ENCODE results near the gene SUCLA2.

SUCLA2 gene

DNA sequence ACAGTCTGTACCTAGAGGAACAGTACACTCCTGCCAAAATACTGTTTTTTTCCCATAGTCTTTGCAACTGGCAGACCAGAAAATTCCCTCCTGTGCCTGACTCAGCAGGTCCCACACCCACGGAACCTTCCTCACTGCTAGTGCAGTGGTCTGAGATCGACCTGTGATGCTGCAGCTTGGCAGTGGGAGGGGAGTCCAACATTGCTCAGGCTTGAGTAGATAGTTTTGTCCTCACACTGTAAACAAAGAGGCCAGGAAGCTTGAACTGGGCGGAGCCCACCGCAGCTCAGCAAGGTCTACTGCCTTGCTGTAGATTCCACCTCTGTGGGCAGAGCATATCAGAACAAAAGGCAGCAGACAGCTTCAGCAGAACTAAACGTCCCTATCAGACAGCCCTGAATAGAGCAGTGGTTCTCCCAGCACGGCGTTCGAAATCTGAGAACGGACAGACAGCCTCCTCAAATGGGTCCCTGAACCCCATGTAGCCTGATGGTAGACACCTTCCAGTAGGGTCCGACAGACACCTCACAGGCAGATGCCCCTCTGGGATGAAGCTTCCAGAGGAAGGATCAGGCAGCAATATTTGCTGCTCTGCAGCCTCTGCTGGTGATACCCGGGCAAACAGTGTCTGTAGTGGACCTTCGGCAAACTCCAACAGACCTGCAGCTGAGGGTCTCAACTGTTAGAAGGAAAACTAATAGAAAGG, 92.7 kb downstream of the SUCLA2 start:
- Histone ChIP-seq H3K27me3 (ENCODE audit: insufficient read depth, low read length) (no peaks in the 10 kb centered on the region), H3K9me3 (ENCODE audit: low read length) (no peaks in the 10 kb centered on the region), H3K36me3 (ENCODE audit: insufficient read depth, low read length) (no peaks in the 10 kb centered on the region), H3K4me3 (ENCODE audit: low read length) (no peak overlapping the region), H2AFZ (ENCODE audit: low read depth, low read length) (no peak overlapping the region), H3K4me1 (ENCODE audit: insufficient read depth, low read length) (no peaks in the 10 kb centered on the region)

DNA sequence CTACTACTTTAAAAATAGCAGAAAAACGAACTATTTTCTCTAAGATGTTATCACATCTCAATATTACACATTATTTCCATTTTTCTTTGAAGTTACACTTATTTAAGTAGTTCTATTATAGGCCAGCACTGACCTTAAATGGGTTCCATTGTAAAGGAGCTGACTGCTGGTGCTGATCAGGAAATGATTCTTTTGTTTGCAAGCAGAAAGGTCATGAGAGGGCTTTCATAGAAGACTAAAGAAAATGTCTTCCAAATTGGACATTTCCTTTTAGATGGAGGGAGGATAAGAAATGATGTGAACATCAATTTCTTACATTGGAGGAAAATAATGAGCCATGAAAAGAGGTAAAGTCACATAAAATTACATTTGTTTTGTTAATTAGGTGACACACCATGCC, 96.2 kb downstream of the SUCLA2 start:
- Histone ChIP-seq H3K4me1 (ENCODE audit: insufficient read depth, low read length) (no peaks in the 10 kb centered on the region), H2AFZ (ENCODE audit: low read depth, low read length) (no peak overlapping the region), H3K36me3 (ENCODE audit: insufficient read depth, low read length) (no peaks in the 10 kb centered on the region), H3K9me3 (ENCODE audit: low read length) (no peaks in the 10 kb centered on the region), H3K27me3 (ENCODE audit: insufficient read depth, low read length) (no peaks in the 10 kb centered on the region), H3K4me3 (ENCODE audit: low read length) (no peak overlapping the region)

DNA sequence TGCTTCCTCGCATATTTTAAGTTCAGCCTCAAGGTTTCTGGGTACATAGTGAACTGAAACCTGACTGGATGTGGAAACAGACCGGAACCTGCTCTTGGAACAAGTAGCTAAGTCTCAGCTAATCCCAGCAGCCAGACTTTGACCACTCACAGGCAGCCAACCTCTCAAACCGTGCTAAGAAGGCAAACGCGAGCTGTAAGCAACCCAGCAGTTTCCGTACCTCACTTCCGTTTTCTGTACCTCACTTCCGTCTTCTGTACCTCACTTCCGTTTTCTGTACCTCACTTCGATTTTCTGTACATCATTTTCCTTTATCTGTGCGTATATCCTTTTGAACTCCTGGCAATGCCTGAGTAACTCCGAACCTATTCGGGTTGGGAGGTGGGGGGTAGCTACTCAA, 96.8 kb downstream of the SUCLA2 start:
- Histone ChIP-seq H2AFZ (ENCODE audit: low read depth, low read length) (no peak overlapping the region), H3K36me3 (ENCODE audit: insufficient read depth, low read length) (no peaks in the 10 kb centered on the region), H3K4me3 (ENCODE audit: low read length) (no peak overlapping the region), H3K27me3 (ENCODE audit: insufficient read depth, low read length) (no peaks in the 10 kb centered on the region), H3K9me3 (ENCODE audit: low read length) (no peaks in the 10 kb centered on the region), H3K4me1 (ENCODE audit: insufficient read depth, low read length) (no peaks in the 10 kb centered on the region)

DNA sequence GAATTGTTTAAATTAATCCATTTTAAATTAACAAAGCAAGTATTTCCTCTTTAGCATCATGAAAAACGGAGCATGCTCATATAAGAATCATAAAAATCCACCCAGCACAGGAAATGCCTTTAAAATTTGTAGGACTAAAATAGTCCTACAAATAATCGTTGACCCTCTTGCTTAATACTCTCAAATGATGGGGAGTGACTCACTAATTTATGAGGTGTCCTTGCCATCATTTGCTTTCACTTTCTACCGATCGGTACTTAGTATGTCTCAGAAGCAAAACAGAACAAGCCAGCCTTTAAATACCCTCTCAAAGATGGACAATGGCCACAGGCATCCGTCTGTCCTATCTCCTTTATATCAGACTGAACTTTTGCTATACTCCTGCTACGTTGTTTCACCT, 97.2 kb downstream of the SUCLA2 start:
- Histone ChIP-seq H2AFZ (ENCODE audit: low read depth, low read length) (no peak overlapping the region), H3K36me3 (ENCODE audit: insufficient read depth, low read length) (no peaks in the 10 kb centered on the region), H3K27me3 (ENCODE audit: insufficient read depth, low read length) (no peaks in the 10 kb centered on the region), H3K4me3 (ENCODE audit: low read length) (no peak overlapping the region), H3K9me3 (ENCODE audit: low read length) (no peaks in the 10 kb centered on the region), H3K4me1 (ENCODE audit: insufficient read depth, low read length) (no peaks in the 10 kb centered on the region)

DNA sequence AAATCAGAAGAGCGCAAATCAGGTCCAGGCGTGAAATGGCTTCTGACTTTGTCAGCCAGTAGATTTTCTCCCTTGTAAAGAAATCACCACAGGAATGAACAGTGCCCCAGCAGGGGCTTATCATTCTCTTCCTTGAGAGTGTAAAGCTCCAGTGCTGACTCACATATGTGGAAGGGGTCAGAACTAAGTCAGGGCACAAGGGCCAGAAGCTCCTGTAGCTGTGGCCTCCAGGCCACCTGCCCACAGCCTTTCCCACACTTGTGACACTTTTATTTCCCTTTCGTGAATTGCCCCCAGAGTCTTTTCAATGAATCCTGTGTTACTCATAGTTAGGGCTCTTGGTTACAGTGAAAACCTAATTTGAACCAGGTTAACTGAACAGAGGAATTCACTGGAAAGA, 99.6 kb downstream of the SUCLA2 start:
- Histone ChIP-seq H3K27me3 (ENCODE audit: insufficient read depth, low read length) (no peaks in the 10 kb centered on the region), H3K36me3 (ENCODE audit: insufficient read depth, low read length) (no peaks in the 10 kb centered on the region), H3K4me1 (ENCODE audit: insufficient read depth, low read length) (no peaks in the 10 kb centered on the region), H2AFZ (ENCODE audit: low read depth, low read length) (no peak overlapping the region), H3K4me3 (ENCODE audit: low read length) (no peak overlapping the region), H3K9me3 (ENCODE audit: low read length) (no peaks in the 10 kb centered on the region)

DNA sequence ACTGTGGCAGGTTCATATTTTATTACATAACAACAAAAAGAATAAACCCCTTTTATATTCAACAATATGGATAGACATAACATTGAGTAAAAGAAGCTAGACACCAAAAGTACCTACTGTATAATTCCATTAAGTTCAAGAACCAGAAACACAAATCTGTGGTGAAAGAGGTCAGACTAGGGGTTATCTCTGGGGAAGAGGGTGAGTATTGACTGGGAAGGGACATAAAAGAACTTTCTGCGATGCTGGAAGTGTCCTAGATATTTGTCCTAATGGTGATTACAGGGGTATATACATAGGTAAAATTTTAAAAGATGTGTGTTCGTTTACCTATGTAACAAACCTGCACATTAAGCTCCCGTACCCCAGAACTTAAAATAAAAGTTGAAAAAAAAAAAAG, 103.0 kb downstream of the SUCLA2 start:
- Histone ChIP-seq H3K27me3 (ENCODE audit: insufficient read depth, low read length) (no peaks in the 10 kb centered on the region), H2AFZ (ENCODE audit: low read depth, low read length) (no peak overlapping the region), H3K4me3 (ENCODE audit: low read length) (no peak overlapping the region), H3K9me3 (ENCODE audit: low read length) (no peaks in the 10 kb centered on the region), H3K36me3 (ENCODE audit: insufficient read depth, low read length) (no peaks in the 10 kb centered on the region), H3K4me1 (ENCODE audit: insufficient read depth, low read length) (no peaks in the 10 kb centered on the region)

DNA sequence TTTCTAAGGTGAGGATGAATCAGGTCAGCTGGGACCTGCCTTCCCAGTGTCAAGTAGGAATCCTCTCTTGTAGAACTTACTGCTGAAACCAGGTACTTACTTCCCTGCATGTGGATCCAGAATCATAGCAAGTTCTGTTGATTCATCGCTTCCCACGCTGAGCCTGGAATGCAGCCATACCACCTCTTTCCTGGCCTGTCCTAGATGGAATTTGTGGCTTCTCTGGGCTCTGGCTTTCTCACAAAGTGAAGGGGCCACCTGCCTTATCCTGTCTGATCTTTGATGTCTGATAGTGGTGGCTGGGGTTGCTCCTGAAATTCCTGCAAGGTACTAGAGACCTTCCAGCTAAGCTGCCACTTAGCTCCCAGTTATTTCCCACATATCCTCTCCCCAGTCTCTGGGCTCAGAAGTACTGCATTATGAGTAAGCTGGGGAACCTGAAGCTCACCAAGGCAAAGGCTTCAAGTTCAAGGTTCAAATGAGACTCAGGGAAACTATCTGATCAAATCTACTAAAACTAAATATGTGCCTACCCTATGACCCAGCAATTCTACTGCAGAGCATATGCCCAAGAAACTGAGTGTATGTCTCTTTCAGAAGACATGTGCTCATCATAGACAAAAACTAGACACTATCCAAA, 103.5 kb downstream of the SUCLA2 start:
- H3K4me1 ChIP-seq (ENCODE audit: insufficient read depth, low read length): no peaks in the 10 kb centered on the region
- H3K4me3 ChIP-seq (ENCODE audit: low read length): no peak overlapping the region
- no peaks in the 10 kb centered on the region for H3K27me3 ChIP-seq (ENCODE audit: insufficient read depth, low read length)
- H2AFZ ChIP-seq (ENCODE audit: low read depth, low read length): no peak overlapping the region
- no peaks in the 10 kb centered on the region for H3K9me3 ChIP-seq (ENCODE audit: low read length)
- H3K36me3 ChIP-seq (ENCODE audit: insufficient read depth, low read length): no peaks in the 10 kb centered on the region

DNA sequence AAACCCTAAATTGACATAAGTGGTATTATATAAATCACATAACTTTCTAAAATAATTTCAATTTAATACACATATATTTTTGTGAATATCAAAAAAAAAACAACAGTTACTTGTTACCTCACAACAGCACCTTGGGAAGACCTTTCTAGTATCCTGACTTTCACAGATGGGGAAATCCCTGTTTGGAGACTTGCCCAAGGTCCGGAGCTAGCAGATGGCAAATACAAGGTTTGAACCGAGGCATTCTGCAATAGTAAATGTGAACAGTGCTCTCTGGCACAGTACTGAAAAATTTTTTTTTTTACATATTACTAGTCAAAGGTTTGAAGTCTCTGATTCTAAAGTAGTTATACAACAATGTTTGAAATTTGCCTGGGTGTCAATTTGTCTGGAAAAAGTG, 104.5 kb downstream of the SUCLA2 start:
- H2AFZ ChIP-seq (ENCODE audit: low read depth, low read length): no peak overlapping the region
- H3K27me3 ChIP-seq (ENCODE audit: insufficient read depth, low read length): no peaks in the 10 kb centered on the region
- H3K36me3 ChIP-seq (ENCODE audit: insufficient read depth, low read length): no peaks in the 10 kb centered on the region
- no peaks in the 10 kb centered on the region for H3K4me1 ChIP-seq (ENCODE audit: insufficient read depth, low read length)
- H3K4me3 ChIP-seq (ENCODE audit: low read length): no peak overlapping the region
- H3K9me3 ChIP-seq (ENCODE audit: low read length): no peaks in the 10 kb centered on the region

DNA sequence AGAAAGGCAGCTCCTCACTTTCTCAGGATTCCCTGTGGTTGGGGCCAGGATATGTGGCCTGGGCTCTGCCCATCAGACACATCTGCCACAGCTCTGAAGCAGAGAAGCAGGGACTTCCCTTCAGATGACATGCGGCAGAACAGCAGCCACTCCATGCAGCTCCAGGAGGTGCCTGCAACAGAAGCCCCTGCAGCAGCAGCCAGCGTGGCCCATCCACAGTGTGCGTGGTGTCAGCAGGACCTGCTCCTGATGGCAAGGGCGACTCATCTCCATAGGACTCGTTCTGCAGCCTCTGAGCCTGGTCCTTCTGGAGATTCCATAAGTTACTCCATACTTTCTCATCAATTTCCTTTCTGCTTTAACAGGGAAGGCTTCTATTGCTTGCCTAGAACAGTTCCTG, 105.0 kb downstream of the SUCLA2 start:
- Histone ChIP-seq H3K36me3 (ENCODE audit: insufficient read depth, low read length) (no peaks in the 10 kb centered on the region), H3K4me1 (ENCODE audit: insufficient read depth, low read length) (no peaks in the 10 kb centered on the region), H3K27me3 (ENCODE audit: insufficient read depth, low read length) (no peaks in the 10 kb centered on the region), H3K4me3 (ENCODE audit: low read length) (no peak overlapping the region), H3K9me3 (ENCODE audit: low read length) (no peaks in the 10 kb centered on the region), H2AFZ (ENCODE audit: low read depth, low read length) (no peak overlapping the region)

DNA sequence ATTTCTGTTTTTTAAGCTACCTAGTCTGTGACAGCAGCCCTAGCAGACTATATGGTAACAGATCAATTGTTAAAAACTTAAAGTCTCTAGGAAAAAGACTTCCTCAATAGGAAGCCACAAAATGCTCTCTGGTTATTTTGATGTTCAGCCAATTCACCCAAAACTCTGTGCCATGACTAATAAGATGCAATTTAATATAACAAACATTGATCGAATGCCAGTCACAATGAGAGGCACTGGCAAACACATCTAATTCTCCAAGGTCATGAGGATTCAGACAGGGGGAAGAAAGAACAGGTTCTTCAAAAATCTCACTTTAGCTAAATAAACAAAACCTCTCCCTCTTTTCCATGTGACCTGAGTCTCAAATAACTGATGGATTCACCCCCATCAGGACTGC, 107.5 kb downstream of the SUCLA2 start:
- no peaks in the 10 kb centered on the region for H3K27me3 ChIP-seq (ENCODE audit: insufficient read depth, low read length)
- no peaks in the 10 kb centered on the region for H3K9me3 ChIP-seq (ENCODE audit: low read length)
- no peaks in the 10 kb centered on the region for H3K36me3 ChIP-seq (ENCODE audit: insufficient read depth, low read length)
- H3K4me3 ChIP-seq (ENCODE audit: low read length): no peak overlapping the region
- H3K4me1 ChIP-seq (ENCODE audit: insufficient read depth, low read length): no peaks in the 10 kb centered on the region
- H2AFZ ChIP-seq (ENCODE audit: low read depth, low read length): no peak overlapping the region
